ENCODE measurements around the gene CLIP4. TPM values are rescaled to one million over a fixed set of nuclear protein-coding genes. Genes with fewer than 3 reads are reported as not detected.
"Not testable (repeated sequence)": the region's sequence is repeated elsewhere in the genome, so short reads cannot be mapped to it uniquely, and the experiment has no call there.

CLIP4 gene
- total RNA-seq, 5 donors from 2014 or later (not counting 1 experiment from before 2014, with no cell fraction given), result 38.4 to 54.2 (median 47.7) TPM

DNA sequence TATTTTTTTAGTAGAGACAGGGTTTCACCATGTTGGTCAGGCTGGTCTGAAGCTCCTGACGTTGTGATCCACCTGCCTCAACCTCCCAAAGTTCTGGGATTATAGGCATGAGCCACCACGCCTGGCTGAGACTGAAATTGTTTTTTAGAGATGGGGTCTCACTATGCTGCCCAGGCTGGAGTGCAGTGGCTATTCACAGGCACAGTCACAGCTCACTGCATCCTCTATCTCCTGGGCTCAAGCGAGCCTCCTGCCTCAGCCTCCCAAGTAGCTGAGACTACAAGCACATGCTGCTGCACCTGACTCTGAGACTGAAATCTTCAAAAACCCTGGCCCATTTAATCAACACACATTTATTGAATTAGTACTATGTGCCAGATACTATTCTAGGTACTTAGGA is 7.7 kb upstream of the CLIP4 start:
- H3K4me1 ChIP-seq (ENCODE audit: control insufficient read depth in 1 of 2, extremely low read depth in 1 of 2, insufficient read depth in 2 of 2, low read length in 2 of 2); H3K4me3 ChIP-seq (ENCODE audit: control insufficient read depth in 1 of 2, extremely low read depth in 1 of 2, low read length in 1 of 2); H3K36me3 ChIP-seq (ENCODE audit: control insufficient read depth in 2 of 2, extremely low read depth in 1 of 2, insufficient read depth in 1 of 2, low read length in 1 of 2); H3K27ac ChIP-seq (ENCODE audit: low read length); H3K27ac Mint-ChIP-seq; H3K9me3 Mint-ChIP-seq; H3K9me3 ChIP-seq; H3K36me3 Mint-ChIP-seq; DNase-seq; H3K27me3 Mint-ChIP-seq; ATAC-seq (replicated peaks in 1 of 4); H3K27me3 ChIP-seq (replicated peaks in 1 of 2; ENCODE audit: control insufficient read depth in 2 of 2, extremely low read depth in 1 of 2, insufficient read depth in 2 of 2, low read length in 1 of 2); H3K4me1 Mint-ChIP-seq; H3K4me3 Mint-ChIP-seq: not testable (repeated sequence)
- ChIA-PET POLR2A (interaction anchor here in 1 of 2 donors (0.6 kb wide), 1 partner anchor 88 kb away, joined by 3 read pairs; no protein-coding TSS in a partner anchor), CTCF (interaction anchor here in 1 of 2 donors (0.8 kb wide), 1 partner anchor 13 kb away, joined by 3 read pairs; no protein-coding TSS in a partner anchor)
- WGBS (ENCODE audit: insufficient coverage), result no CpG with 5 or more reads among the region's 3 CpGs

- Mint-ChIP-seq H3K9me3 (no peaks in the 10 kb centered on the region), H3K4me3 (no peak overlapping the region), H3K4me1 (no peaks in the 10 kb centered on the region), H3K27me3 (peaks cover 0 to 3% of the 10 kb centered on the region in 2 donors), H3K27ac (no peak overlapping the region), H3K36me3 (no peaks in the 10 kb centered on the region)
- H3K4me3 ChIP-seq (ENCODE audit: control insufficient read depth in 1 of 2, extremely low read depth in 1 of 2, low read length in 1 of 2), result no peak overlapping the region
- H3K27ac ChIP-seq (ENCODE audit: low read length), result no peak overlapping the region
- 85% methylated on average over 4 of the region's 8 CpGs for WGBS (ENCODE audit: insufficient coverage)
- POLR2A ChIA-PET, result interaction anchor here in 1 of 2 donors (0.6 kb wide), 1 partner anchor 88 kb away, joined by 3 read pairs; no protein-coding TSS in a partner anchor
- H3K27me3 ChIP-seq (replicated peaks in 1 of 2; ENCODE audit: control insufficient read depth in 2 of 2, extremely low read depth in 1 of 2, insufficient read depth in 2 of 2, low read length in 1 of 2), result peaks cover 0 to 4% of the 10 kb centered on the region in 2 experiments
- ATAC-seq (replicated peaks in 1 of 4) (no peak), DNase-seq (no peak)
- no peaks in the 10 kb centered on the region for H3K9me3 ChIP-seq
- CTCF ChIA-PET, result no interaction called here
- H3K4me1 ChIP-seq (ENCODE audit: control insufficient read depth in 1 of 2, extremely low read depth in 1 of 2, insufficient read depth in 2 of 2, low read length in 2 of 2), result no peaks in the 10 kb centered on the region
- H3K36me3 ChIP-seq (ENCODE audit: control insufficient read depth in 2 of 2, extremely low read depth in 1 of 2, insufficient read depth in 1 of 2, low read length in 1 of 2), result no peaks in the 10 kb centered on the region
These were observed 7.0 kb upstream of the CLIP4 start for GRCh38 chr2:29108225-29108624.

DNA sequence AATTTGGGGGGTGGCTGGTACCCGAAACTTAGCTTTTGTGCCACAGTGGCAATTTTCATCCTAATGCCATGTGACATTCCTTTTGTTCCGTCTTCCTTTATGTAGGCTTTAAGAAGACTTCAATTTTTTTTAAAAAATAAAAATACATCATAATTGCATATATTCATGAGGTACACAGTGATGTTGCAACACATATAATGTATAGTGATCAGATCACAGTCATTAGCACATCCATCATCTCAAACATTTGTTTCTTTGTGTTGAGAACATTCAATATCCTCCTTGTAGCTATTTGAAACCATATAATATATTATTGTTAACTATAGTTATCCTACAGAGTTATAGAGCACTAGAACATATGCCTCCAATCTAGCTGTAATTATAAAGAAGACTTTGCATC is 6.0 kb upstream of the CLIP4 start:
- no CpG with 5 or more reads among the region's 2 CpGs for WGBS (ENCODE audit: insufficient coverage)
- Histone ChIP-seq H3K4me3 (ENCODE audit: control insufficient read depth in 1 of 2, extremely low read depth in 1 of 2, low read length in 1 of 2) (no peak overlapping the region), H3K9me3 (no peaks in the 10 kb centered on the region), H3K4me1 (ENCODE audit: control insufficient read depth in 1 of 2, extremely low read depth in 1 of 2, insufficient read depth in 2 of 2, low read length in 2 of 2) (no peaks in the 10 kb centered on the region), H3K36me3 (ENCODE audit: control insufficient read depth in 2 of 2, extremely low read depth in 1 of 2, insufficient read depth in 1 of 2, low read length in 1 of 2) (no peaks in the 10 kb centered on the region), H3K27ac (ENCODE audit: low read length) (no peak overlapping the region), H3K27me3 (replicated peaks in 1 of 2; ENCODE audit: control insufficient read depth in 2 of 2, extremely low read depth in 1 of 2, insufficient read depth in 2 of 2, low read length in 1 of 2) (peaks cover 0 to 4% of the 10 kb centered on the region in 2 experiments)
- H3K27ac Mint-ChIP-seq, result no peak overlapping the region
- H3K4me1 Mint-ChIP-seq, result peaks cover under 1 to 5% (median 2%) of the 10 kb centered on the region in 3 donors
- ChIA-PET POLR2A (no interaction called here), CTCF (no interaction called here)
- H3K27me3 Mint-ChIP-seq, result peaks cover 0 to 3% of the 10 kb centered on the region in 2 donors
- DNase-seq (no peak), ATAC-seq (replicated peaks in 1 of 4) (no peak)
- H3K4me3 Mint-ChIP-seq, result no peak overlapping the region
- H3K9me3 Mint-ChIP-seq, result no peaks in the 10 kb centered on the region
- no peaks in the 10 kb centered on the region for H3K36me3 Mint-ChIP-seq

DNA sequence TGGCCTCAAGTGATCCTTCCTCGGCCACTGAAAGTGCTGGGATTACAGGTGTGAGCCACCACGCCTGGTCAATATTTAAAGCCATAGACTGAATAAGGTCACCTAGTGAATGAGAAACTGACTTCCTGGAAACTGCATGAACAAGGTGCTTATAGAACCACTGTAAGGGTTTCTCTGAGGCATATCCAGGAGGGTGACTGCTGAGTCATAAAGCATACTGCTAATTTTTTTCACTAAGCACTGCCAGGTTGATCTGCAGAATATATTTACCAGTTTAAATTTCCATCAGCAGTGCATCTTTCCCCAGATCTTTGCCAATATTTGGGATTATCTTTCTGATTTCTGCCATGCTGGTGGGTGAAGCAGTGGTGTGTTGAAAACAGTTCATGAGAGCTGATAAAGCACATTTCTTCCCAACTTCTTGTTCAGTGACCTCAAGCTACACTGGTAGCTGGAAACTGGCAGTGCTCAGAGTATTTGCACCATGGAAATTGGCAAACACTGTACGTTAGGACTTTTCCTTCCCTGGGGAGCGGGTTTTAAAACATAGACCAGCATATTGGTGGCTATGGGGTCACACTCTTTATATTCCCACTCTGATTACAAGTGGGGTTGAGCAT is 4.2 kb upstream of the CLIP4 start:
- Mint-ChIP-seq H3K27ac (no peak overlapping the region), H3K27me3 (peaks cover 0 to 3% of the 10 kb centered on the region in 2 donors), H3K9me3 (no peaks in the 10 kb centered on the region), H3K36me3 (no peaks in the 10 kb centered on the region), H3K4me1 (peaks cover 9 to 12% (median 10%) of the 10 kb centered on the region in 3 donors), H3K4me3 (no peak overlapping the region)
- WGBS (ENCODE audit: insufficient coverage), result 49% methylated on average over 2 of the region's 4 CpGs
- ChIA-PET POLR2A (no interaction called here), CTCF (no interaction called here)
- Histone ChIP-seq H3K27me3 (replicated peaks in 1 of 2; ENCODE audit: control insufficient read depth in 2 of 2, extremely low read depth in 1 of 2, insufficient read depth in 2 of 2, low read length in 1 of 2) (peaks cover 0 to 4% of the 10 kb centered on the region in 2 experiments), H3K27ac (ENCODE audit: low read length) (no peak overlapping the region), H3K36me3 (ENCODE audit: control insufficient read depth in 2 of 2, extremely low read depth in 1 of 2, insufficient read depth in 1 of 2, low read length in 1 of 2) (no peaks in the 10 kb centered on the region), H3K4me1 (ENCODE audit: control insufficient read depth in 1 of 2, extremely low read depth in 1 of 2, insufficient read depth in 2 of 2, low read length in 2 of 2) (peaks cover 0 to 7% of the 10 kb centered on the region in 2 experiments), H3K4me3 (ENCODE audit: control insufficient read depth in 1 of 2, extremely low read depth in 1 of 2, low read length in 1 of 2) (no peak overlapping the region), H3K9me3 (no peaks in the 10 kb centered on the region)
- DNase-seq (no peak), ATAC-seq (replicated peaks in 1 of 4) (no peak)

- H3K4me1 Mint-ChIP-seq, result peaks cover 22 to 25% (median 24%) of the 10 kb centered on the region in 3 donors
- no peaks in the 10 kb centered on the region for H3K36me3 Mint-ChIP-seq
- no peak overlapping the region for H3K27ac Mint-ChIP-seq
- Histone ChIP-seq H3K4me1 (ENCODE audit: control insufficient read depth in 1 of 2, extremely low read depth in 1 of 2, insufficient read depth in 2 of 2, low read length in 2 of 2) (peaks cover 8 to 12% of the 10 kb centered on the region in 2 experiments), H3K9me3 (no peaks in the 10 kb centered on the region), H3K27me3 (replicated peaks in 1 of 2; ENCODE audit: control insufficient read depth in 2 of 2, extremely low read depth in 1 of 2, insufficient read depth in 2 of 2, low read length in 1 of 2) (peaks cover 0 to 4% of the 10 kb centered on the region in 2 experiments), H3K36me3 (ENCODE audit: control insufficient read depth in 2 of 2, extremely low read depth in 1 of 2, insufficient read depth in 1 of 2, low read length in 1 of 2) (no peaks in the 10 kb centered on the region), H3K4me3 (ENCODE audit: control insufficient read depth in 1 of 2, extremely low read depth in 1 of 2, low read length in 1 of 2) (no peak overlapping the region), H3K27ac (ENCODE audit: low read length) (no peak overlapping the region)
- CTCF ChIA-PET, result no interaction called here
- ATAC-seq (replicated peaks in 1 of 4), result no peak
- H3K4me3 Mint-ChIP-seq, result no peak overlapping the region
- H3K9me3 Mint-ChIP-seq, result no peaks in the 10 kb centered on the region
- POLR2A ChIA-PET, result no interaction called here
- H3K27me3 Mint-ChIP-seq, result peaks cover 0 to 3% of the 10 kb centered on the region in 2 donors
- DNase-seq, result no peak
These were observed 2.8 kb upstream of the CLIP4 start for GRCh38 chr2:29112379-29112778.

DNA sequence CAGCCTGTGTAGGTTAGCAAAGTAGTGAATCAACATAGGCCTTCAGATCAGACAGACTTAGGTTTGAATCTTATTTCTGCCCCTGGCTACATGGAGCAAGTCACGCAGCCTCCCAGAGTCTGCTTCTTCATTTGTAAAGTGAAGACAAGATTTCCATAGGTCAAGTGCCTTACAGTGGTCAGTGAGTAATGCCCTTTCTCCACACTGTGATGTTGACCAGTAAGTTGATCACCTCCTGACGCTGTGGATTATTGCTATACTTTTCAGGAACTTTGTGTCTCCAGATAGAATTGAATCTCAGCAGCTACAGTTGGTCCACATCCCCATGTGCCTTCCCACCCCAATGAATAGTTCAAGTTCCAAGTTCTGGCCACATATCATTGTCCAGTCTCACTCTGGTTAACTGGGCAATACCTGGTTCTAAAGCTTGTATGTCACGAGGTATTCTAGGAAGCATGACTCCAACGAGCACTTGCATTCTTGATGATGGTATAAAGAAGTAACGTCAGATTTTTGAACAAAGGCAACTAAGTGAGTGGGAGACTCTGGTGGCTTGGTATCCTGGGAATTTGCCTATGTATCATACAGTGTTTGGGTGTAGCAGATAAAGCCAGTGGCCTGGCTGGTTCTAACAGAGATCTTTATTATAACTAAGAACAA is 2.1 kb upstream of the CLIP4 start:
- Histone ChIP-seq H3K4me1 (ENCODE audit: control insufficient read depth in 1 of 2, extremely low read depth in 1 of 2, insufficient read depth in 2 of 2, low read length in 2 of 2) (peaks cover 8 to 14% of the 10 kb centered on the region in 2 experiments), H3K27ac (ENCODE audit: low read length) (no peak overlapping the region), H3K27me3 (replicated peaks in 1 of 2; ENCODE audit: control insufficient read depth in 2 of 2, extremely low read depth in 1 of 2, insufficient read depth in 2 of 2, low read length in 1 of 2) (peaks cover 0 to 4% of the 10 kb centered on the region in 2 experiments), H3K4me3 (ENCODE audit: control insufficient read depth in 1 of 2, extremely low read depth in 1 of 2, low read length in 1 of 2) (no peak overlapping the region), H3K36me3 (ENCODE audit: control insufficient read depth in 2 of 2, extremely low read depth in 1 of 2, insufficient read depth in 1 of 2, low read length in 1 of 2) (no peaks in the 10 kb centered on the region), H3K9me3 (no peaks in the 10 kb centered on the region)
- peaks cover 0 to 3% of the 10 kb centered on the region in 2 donors for H3K27me3 Mint-ChIP-seq
- DNase-seq, result no peak
- ATAC-seq (replicated peaks in 1 of 4), result no peak
- H3K4me3 Mint-ChIP-seq, result peak overlapping the region in 2 of 3 donors; percentile 90 to 96
- H3K27ac Mint-ChIP-seq, result no peak overlapping the region
- 100% methylated on average over 2 of the region's 5 CpGs for WGBS (ENCODE audit: insufficient coverage)
- CTCF ChIA-PET, result no interaction called here
- no peaks in the 10 kb centered on the region for H3K9me3 Mint-ChIP-seq
- H3K4me1 Mint-ChIP-seq, result peaks cover 30 to 33% (median 32%) of the 10 kb centered on the region in 3 donors
- no peaks in the 10 kb centered on the region for H3K36me3 Mint-ChIP-seq
- POLR2A ChIA-PET, result no interaction called here
